AG09309 (cell line): ENCODE results near the gene JPH3.

Source experiments
- DNase-seq: peaks from one replicate; pipeline ENCODE4 v3.0.0-alpha.2; 2010; ENCODE audit warnings: low read depth
- H3K4me3 ChIP-seq: 2 replicates; pipeline ENCODE4 v1.5.1; 2011; ENCODE audit warnings: mild to moderate bottlenecking, low read depth, low read length, moderate library complexity; ENCODE audit not compliant: control insufficient read depth
- TF ChIP-seq, protein P1 (sequence below): IDR thresholded peaks from 2 replicates; pipeline ENCODE4 v1.5.1; 2011; ENCODE audit warnings: mild to moderate bottlenecking, low read depth, low read length, inconsistent platforms; ENCODE audit not compliant: insufficient read depth, control insufficient read depth; ENCODE audit errors: missing control alignments

JPH3 gene

GRCh38 chr16:87735270-87736007, 133.1 kb downstream of the JPH3 start:
- TF ChIP-seq, protein P1, sequence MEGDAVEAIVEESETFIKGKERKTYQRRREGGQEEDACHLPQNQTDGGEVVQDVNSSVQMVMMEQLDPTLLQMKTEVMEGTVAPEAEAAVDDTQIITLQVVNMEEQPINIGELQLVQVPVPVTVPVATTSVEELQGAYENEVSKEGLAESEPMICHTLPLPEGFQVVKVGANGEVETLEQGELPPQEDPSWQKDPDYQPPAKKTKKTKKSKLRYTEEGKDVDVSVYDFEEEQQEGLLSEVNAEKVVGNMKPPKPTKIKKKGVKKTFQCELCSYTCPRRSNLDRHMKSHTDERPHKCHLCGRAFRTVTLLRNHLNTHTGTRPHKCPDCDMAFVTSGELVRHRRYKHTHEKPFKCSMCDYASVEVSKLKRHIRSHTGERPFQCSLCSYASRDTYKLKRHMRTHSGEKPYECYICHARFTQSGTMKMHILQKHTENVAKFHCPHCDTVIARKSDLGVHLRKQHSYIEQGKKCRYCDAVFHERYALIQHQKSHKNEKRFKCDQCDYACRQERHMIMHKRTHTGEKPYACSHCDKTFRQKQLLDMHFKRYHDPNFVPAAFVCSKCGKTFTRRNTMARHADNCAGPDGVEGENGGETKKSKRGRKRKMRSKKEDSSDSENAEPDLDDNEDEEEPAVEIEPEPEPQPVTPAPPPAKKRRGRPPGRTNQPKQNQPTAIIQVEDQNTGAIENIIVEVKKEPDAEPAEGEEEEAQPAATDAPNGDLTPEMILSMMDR = no peak
- no peak overlapping the region for H3K4me3 ChIP-seq
- no peak for DNase-seq

- H3K4me3 ChIP-seq = no peak overlapping the region
- TF ChIP-seq, protein P1 = no peak
- no peak for DNase-seq
Measured at GRCh38 chr16:87736008-87736382, 133.7 kb downstream of the JPH3 start.

DNA sequence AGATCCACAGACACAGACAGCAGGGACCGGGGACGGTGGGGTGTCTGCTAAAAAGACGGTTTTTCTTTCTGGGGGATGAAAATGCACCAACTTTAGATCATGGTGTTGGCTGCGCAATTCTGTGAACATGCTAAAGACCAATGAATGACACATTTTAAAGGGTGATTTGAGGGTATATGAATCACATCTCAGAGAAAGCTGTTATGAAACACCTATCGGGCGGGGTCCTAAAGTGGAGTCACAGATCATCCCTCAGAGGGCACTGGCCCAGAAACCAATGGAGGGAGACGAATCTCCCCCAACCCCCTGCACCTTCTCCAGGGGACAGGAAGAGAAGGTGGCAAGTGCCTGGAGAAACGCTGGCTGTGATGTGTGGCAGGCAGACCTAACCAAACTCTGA, 137.5 kb downstream of the JPH3 start:
- DNase-seq = no peak
- TF ChIP-seq, protein P1 = no peak
- H3K4me3 ChIP-seq = no peak overlapping the region

GRCh38 chr16:87740441-87740840, 138.1 kb downstream of the JPH3 start:
- no peak overlapping the region for H3K4me3 ChIP-seq
- DNase-seq = peak; percentile 28
- TF ChIP-seq, protein P1 = no peak

DNA sequence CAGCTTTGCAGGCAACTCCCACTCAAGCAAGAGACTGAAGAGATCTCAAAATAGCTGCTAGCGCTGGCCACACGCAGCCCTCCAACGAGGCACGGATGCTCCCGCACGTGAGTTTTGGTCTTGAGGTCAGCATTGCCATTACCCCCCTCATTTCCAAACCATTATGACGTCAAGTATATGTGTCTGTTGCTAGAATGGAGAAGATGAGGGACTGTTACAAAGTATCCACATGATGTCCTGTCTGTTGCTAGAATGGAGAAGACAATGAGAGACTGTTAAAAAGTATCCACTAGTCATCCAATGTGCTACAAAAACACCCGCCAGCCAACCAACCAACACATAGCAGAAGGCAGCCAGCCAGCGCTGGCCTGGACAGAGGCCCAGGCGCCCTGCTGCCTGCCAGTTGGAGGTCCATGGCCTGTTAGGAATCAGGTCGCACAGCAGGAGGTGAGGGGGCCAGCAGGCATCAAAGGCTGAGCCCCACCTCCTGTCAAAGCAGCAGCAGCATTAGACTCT, 138.7 kb downstream of the JPH3 start:
- H3K4me3 ChIP-seq = no peak overlapping the region
- TF ChIP-seq, protein P1 = no peak
- peak; percentile 13 for DNase-seq

GRCh38 chr16:87741700-87742415, 139.6 kb downstream of the JPH3 start:
- no peak overlapping the region for H3K4me3 ChIP-seq
- TF ChIP-seq, protein P1 = no peak
- no peak for DNase-seq
